ENCODE measurements around the gene NCOA7.

The NCOA7 gene

GRCh38 chr6:125790358-125791150, at the start of gene NCOA7:
Gene NCOA7, plus strand, starts transcription at chr6:125790960. Its CDS starts 24,395 bp downstream, at chr6:125815355.
- peak; percentile 24 for DNase-seq

- DNase-seq, result no peak
Measured at GRCh38 chr6:125741336-125741735, 49.4 kb upstream of the NCOA7 start.

- no peak for DNase-seq
Measured at GRCh38 chr6:125742024-125742423, 48.7 kb upstream of the NCOA7 start.

GRCh38 chr6:125742464-125743120, 48.2 kb upstream of the NCOA7 start:
- no peak for DNase-seq

- DNase-seq, result no peak
Measured at GRCh38 chr6:125743604-125744003, 47.2 kb upstream of the NCOA7 start.

- DNase-seq, result no peak
Measured at GRCh38 chr6:125745281-125746018, 45.3 kb upstream of the NCOA7 start.

GRCh38 chr6:125746019-125746414, 44.7 kb upstream of the NCOA7 start:
- DNase-seq, result no peak

GRCh38 chr6:125746731-125747588, 43.8 kb upstream of the NCOA7 start:
- no peak for DNase-seq

- DNase-seq, result no peak
Measured at GRCh38 chr6:125747589-125748405, 43.0 kb upstream of the NCOA7 start.

- no peak for DNase-seq
Measured at GRCh38 chr6:125748406-125749172, 42.2 kb upstream of the NCOA7 start.

- peak; percentile 83 for DNase-seq
Measured at GRCh38 chr6:125749173-125749864, 41.4 kb upstream of the NCOA7 start, which contains the start of gene HEY2. Gene HEY2, plus strand, starts transcription at chr6:125749632. Its CDS starts 145 bp downstream, at chr6:125749777.

- no peak for DNase-seq
Measured at GRCh38 chr6:125749865-125750691, 40.7 kb upstream of the NCOA7 start.

GRCh38 chr6:125750692-125751333, 39.9 kb upstream of the NCOA7 start:
- DNase-seq, result no peak

- no peak for DNase-seq
Measured at GRCh38 chr6:125751334-125751916, 39.3 kb upstream of the NCOA7 start.

GRCh38 chr6:125752773-125753172, 38.0 kb upstream of the NCOA7 start:
- DNase-seq, result no peak

- DNase-seq, result no peak
Measured at GRCh38 chr6:125753218-125753936, 37.4 kb upstream of the NCOA7 start.

GRCh38 chr6:125753937-125754259, 36.9 kb upstream of the NCOA7 start:
- no peak for DNase-seq

GRCh38 chr6:125754566-125754965, 36.2 kb upstream of the NCOA7 start:
- no peak for DNase-seq

Measured in SHP77 treated with DMSO at 0.1 percent for 48 hours (cell line).